GM12874 (cell line): Measurements from ENCODE around the gene AQP12A.

ENCODE experiments used
- TF ChIP-seq, protein P1 (sequence below): IDR thresholded peaks from 2 replicates; pipeline ENCODE4 v1.5.1; 2011; ENCODE audit warnings: low read depth, mild to moderate bottlenecking, control low read depth, low read length, moderate library complexity; ENCODE audit not compliant: insufficient read depth

The AQP12A gene

DNA sequence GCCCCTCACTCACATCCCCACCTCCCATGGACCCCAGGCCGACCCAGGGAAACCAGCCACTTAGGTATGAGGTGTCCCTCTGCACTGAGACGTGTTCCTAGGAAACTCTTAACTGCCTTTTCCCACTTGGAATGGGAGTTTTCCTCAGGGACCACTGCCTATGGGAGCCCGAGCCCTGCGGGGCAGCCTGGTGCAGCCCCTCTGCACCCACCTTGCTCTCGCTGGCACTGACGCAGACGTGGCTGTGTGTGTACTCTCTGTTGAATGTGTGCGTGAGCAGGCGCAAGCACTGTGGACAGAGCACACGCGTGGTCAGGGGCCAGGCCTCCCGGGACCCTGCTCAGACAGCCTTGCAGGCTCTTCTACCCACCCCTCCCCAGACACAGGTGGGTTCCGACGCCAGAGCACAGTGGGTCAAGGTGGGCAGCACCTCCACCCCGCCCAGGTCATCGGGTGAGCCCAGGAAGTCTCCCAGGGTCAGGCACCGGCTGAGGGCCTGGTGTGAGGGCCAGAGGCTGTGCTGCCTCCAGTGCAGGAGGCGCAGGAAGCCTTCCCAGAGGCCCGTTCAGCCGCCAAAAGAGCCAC lies 30.0 kb downstream of the AQP12A start:
- TF ChIP-seq, protein P1, sequence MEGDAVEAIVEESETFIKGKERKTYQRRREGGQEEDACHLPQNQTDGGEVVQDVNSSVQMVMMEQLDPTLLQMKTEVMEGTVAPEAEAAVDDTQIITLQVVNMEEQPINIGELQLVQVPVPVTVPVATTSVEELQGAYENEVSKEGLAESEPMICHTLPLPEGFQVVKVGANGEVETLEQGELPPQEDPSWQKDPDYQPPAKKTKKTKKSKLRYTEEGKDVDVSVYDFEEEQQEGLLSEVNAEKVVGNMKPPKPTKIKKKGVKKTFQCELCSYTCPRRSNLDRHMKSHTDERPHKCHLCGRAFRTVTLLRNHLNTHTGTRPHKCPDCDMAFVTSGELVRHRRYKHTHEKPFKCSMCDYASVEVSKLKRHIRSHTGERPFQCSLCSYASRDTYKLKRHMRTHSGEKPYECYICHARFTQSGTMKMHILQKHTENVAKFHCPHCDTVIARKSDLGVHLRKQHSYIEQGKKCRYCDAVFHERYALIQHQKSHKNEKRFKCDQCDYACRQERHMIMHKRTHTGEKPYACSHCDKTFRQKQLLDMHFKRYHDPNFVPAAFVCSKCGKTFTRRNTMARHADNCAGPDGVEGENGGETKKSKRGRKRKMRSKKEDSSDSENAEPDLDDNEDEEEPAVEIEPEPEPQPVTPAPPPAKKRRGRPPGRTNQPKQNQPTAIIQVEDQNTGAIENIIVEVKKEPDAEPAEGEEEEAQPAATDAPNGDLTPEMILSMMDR = no peak

DNA sequence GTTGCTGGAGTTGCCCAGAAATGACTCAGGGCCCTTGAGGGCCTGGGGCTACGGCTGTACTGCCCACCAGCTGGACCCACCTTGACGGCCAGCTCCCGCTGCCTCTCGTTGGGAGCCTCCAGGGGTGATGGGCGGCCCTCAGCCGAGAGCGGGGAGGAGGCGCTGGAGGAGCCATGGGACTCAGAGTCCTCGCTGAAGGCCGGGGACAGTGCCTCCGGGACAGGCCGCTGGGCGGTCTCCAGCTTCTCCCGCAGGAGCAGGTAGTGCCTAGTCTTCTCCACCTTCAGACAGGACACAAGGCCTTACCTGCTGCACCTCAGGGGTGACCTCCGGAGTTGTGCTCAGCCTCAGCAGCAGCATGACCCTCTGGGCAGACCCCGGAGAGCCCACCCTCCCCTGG lies 30.7 kb downstream of the AQP12A start:
- TF ChIP-seq, protein P1 = no peak

DNA sequence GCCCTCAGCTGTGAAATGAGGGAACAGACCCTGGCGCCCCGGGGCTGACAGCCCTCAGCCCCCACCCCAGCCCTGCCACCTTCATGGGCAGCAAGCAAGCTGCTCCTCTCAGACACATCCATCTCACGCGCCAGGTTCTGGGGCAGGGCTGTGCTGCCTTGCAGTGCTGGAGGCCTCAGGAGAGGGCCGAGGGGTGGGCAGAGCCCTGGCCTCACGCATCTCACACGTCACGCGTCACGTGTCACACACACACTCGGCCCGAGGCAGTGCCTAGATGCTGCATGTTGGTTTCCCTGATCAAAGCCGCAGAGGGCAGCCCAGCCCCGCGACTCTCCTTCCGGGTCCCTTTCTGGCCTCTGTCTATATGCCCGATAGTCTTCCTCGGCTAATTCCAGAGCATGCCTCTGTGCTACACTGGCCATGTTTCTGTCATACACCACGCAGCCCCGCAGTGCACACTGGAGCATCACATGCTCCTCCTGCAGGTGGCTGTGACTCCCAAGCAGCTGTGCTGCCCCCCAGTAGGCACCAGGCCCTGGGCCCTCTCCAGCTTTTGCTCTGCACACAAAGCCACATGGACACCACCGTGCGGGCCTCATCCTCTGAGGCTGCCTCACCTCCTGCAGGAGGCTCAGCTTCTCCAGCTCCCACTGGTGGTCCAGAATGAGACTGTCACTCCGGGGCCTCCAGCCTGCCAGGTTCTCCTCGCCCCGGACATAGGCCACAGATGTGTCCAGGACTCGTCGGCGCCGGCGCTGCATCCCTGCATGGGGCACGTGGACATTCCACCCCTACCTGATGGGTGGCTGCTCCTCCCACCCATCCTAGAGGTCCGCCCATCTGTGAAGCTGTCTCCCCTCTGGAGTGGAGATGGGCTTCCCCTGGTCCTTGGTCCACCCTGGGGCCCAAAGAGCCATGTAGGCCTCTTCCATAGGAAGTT lies 31.4 kb downstream of the AQP12A start:
- TF ChIP-seq, protein P1 = no peak

DNA sequence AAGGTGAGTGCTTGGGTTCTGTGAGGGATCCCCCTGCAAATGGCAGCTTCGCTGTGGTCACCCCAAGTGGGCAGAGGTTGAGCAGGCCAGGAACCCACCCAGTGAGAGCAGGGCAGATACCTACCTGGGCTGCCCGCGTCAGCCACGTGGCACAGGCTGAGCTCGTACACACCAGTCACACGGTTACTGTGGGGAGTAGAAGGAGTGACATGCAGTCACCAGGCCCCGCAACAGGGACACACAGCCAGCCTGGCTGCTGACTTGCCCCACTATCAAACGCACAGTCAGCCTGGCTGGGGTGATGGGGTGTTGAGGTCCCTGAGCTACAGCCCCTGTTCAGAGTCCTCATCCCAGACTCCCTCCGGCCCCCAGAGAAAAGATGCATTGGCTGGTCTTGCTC lies 32.2 kb downstream of the AQP12A start:
- TF ChIP-seq, protein P1 = no peak

DNA sequence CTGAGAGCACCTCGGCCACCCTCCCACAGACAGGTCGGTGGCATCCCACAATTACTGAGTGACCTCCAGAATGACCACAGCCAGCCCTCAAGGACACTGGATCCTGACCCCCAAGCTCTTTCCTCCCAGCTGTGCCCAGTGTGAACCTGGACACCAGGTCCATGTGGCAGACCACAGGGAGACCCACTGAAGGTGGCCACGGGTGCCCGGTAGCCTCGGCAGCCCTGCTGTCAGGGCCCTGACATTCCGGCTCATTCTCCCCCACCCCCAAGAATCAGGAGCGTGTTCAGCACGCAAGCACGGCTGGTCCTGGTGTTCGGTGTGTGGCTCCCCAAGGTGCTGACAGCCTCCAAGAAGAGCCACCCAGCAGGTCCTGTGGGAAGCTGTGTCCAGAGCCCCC lies 32.8 kb downstream of the AQP12A start:
- TF ChIP-seq, protein P1 = no peak

DNA sequence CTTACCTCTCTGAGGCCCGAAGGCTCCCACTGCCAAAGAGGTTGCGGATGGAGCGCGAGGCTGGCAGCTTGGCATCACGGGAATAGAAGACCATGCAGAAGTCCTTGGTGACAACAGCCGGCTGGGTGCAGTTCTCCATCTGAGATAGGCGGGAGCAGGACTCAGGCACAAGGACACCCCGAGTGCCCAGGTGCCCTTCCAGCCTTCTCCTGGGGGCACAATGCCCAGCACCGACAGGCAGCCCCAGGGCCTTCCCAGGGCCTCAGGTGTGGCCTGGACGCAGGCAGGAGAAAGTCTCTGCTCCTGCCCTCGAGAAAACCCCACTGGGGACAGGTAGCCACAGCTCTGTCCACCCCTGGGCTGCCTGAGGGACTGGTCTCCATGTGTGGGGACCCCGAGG lies 33.6 kb downstream of the AQP12A start:
- TF ChIP-seq, protein P1 = no peak

DNA sequence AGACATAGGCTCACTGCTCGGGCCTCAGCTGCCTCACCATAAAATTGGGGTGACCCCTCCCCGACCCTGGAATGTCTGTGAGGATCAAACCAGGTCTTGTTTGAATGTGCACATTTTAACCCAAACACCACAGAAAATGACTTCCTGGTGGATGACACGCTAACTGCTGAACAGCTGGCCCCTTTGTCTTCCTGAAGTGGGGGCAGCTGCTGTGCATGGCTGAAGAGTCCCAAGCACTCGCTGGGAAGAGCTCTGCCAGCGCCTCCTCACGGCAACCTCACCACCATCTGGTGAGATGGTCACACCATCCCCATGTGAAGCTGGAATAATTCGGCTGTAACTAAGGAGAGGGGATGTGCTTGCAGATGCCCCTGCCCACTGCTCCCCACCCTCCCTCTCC lies 34.0 kb downstream of the AQP12A start:
- TF ChIP-seq, protein P1 = no peak
